Measurements from ENCODE around the gene SUMO3. TPM values are rescaled to one million over a fixed set of nuclear protein-coding genes. Genes with fewer than 3 reads are reported as not detected.

Gene SUMO3
- total RNA-seq, 5 donors from 2014 or later (not counting 1 experiment from before 2014, with no cell fraction given), result 49.1 to 77.1 (median 53.7) TPM

GRCh38 chr21:44812640-44813039 is 5.2 kb downstream of the SUMO3 start:
- Histone ChIP-seq H3K4me1 (ENCODE audit: control insufficient read depth in 1 of 2, extremely low read depth in 1 of 2, insufficient read depth in 2 of 2, low read length in 2 of 2) (peaks cover 0 to 22% of the 10 kb centered on the region in 2 experiments), H3K9me3 (no peaks in the 10 kb centered on the region), H3K27me3 (replicated peaks in 1 of 2; ENCODE audit: control insufficient read depth in 2 of 2, extremely low read depth in 1 of 2, insufficient read depth in 2 of 2, low read length in 1 of 2) (no peaks in the 10 kb centered on the region), H3K27ac (ENCODE audit: low read length) (no peak overlapping the region), H3K4me3 (ENCODE audit: control insufficient read depth in 1 of 2, extremely low read depth in 1 of 2, low read length in 1 of 2) (no peak overlapping the region), H3K36me3 (ENCODE audit: control insufficient read depth in 2 of 2, extremely low read depth in 1 of 2, insufficient read depth in 1 of 2, low read length in 1 of 2) (peaks cover 8 to 31% of the 10 kb centered on the region in 2 donors)
- peaks cover 23 to 28% (median 26%) of the 10 kb centered on the region in 3 donors for H3K4me1 Mint-ChIP-seq
- no peaks in the 10 kb centered on the region for H3K27me3 Mint-ChIP-seq
- ChIA-PET POLR2A (no interaction called here), CTCF (no interaction called here)
- peaks cover 15% of the 10 kb centered on the region for H3K36me3 Mint-ChIP-seq
- ATAC-seq (replicated peaks in 1 of 4) (no peak), DNase-seq (no peak)
- H3K27ac Mint-ChIP-seq, result no peak overlapping the region
- H3K4me3 Mint-ChIP-seq, result no peak overlapping the region
- H3K9me3 Mint-ChIP-seq, result no peaks in the 10 kb centered on the region
- WGBS (ENCODE audit: insufficient coverage), result 94% methylated on average over 11 of the region's 14 CpGs

GRCh38 chr21:44810779-44811178 is 7.1 kb downstream of the SUMO3 start:
- CTCF ChIA-PET, result no interaction called here
- Histone ChIP-seq H3K36me3 (ENCODE audit: control insufficient read depth in 2 of 2, extremely low read depth in 1 of 2, insufficient read depth in 1 of 2, low read length in 1 of 2) (peaks cover 8 to 48% of the 10 kb centered on the region in 2 donors), H3K4me1 (ENCODE audit: control insufficient read depth in 1 of 2, extremely low read depth in 1 of 2, insufficient read depth in 2 of 2, low read length in 2 of 2) (peaks cover 0 to 10% of the 10 kb centered on the region in 2 experiments), H3K27ac (ENCODE audit: low read length) (no peak overlapping the region), H3K9me3 (no peaks in the 10 kb centered on the region), H3K27me3 (replicated peaks in 1 of 2; ENCODE audit: control insufficient read depth in 2 of 2, extremely low read depth in 1 of 2, insufficient read depth in 2 of 2, low read length in 1 of 2) (no peaks in the 10 kb centered on the region), H3K4me3 (ENCODE audit: control insufficient read depth in 1 of 2, extremely low read depth in 1 of 2, low read length in 1 of 2) (no peak overlapping the region)
- DNase-seq (no peak), ATAC-seq (replicated peaks in 1 of 4) (no peak)
- POLR2A ChIA-PET, result interaction anchor here in 1 of 2 donors (0.6 kb wide), 1 partner anchor 89 kb away, joined by 6 read pairs; no protein-coding TSS in a partner anchor
- 88% methylated on average over 3 of the region's 6 CpGs for WGBS (ENCODE audit: insufficient coverage)
- Mint-ChIP-seq H3K4me1 (peaks cover 7 to 17% (median 15%) of the 10 kb centered on the region in 3 donors), H3K27me3 (no peaks in the 10 kb centered on the region), H3K4me3 (no peak overlapping the region), H3K27ac (no peak overlapping the region), H3K36me3 (peaks cover 29% of the 10 kb centered on the region), H3K9me3 (no peaks in the 10 kb centered on the region)

- no peak for DNase-seq
- CTCF ChIA-PET, result interaction anchor here in 1 of 2 donors (0.6 kb wide), 1 partner anchor 87 kb away, joined by 3 read pairs; no protein-coding TSS in a partner anchor
- no peak overlapping the region for H3K4me3 Mint-ChIP-seq
- ATAC-seq (replicated peaks in 1 of 4), result no peak
- peaks cover 0 to 14% of the 10 kb centered on the region in 2 experiments for H3K4me1 ChIP-seq (ENCODE audit: control insufficient read depth in 1 of 2, extremely low read depth in 1 of 2, insufficient read depth in 2 of 2, low read length in 2 of 2)
- H3K27ac ChIP-seq (ENCODE audit: low read length), result no peak overlapping the region
- no peaks in the 10 kb centered on the region for H3K9me3 ChIP-seq
- H3K27me3 Mint-ChIP-seq, result no peaks in the 10 kb centered on the region
- no peaks in the 10 kb centered on the region for H3K27me3 ChIP-seq (replicated peaks in 1 of 2; ENCODE audit: control insufficient read depth in 2 of 2, extremely low read depth in 1 of 2, insufficient read depth in 2 of 2, low read length in 1 of 2)
- H3K36me3 Mint-ChIP-seq, result peaks cover 36% of the 10 kb centered on the region
- WGBS (ENCODE audit: insufficient coverage), result 100% methylated on average over 3 of the region's 4 CpGs
- peaks cover 14 to 17% (median 14%) of the 10 kb centered on the region in 3 donors for H3K4me1 Mint-ChIP-seq
- POLR2A ChIA-PET, result interaction anchor here in 1 of 2 donors (0.7 kb wide), 1 partner anchor 115 kb away, joined by 4 read pairs; the partner anchor contains the start of gene ITGB2
- H3K4me3 ChIP-seq (ENCODE audit: control insufficient read depth in 1 of 2, extremely low read depth in 1 of 2, low read length in 1 of 2), result no peak overlapping the region
- no peaks in the 10 kb centered on the region for H3K9me3 Mint-ChIP-seq
- H3K27ac Mint-ChIP-seq, result no peak overlapping the region
- H3K36me3 ChIP-seq (ENCODE audit: control insufficient read depth in 2 of 2, extremely low read depth in 1 of 2, insufficient read depth in 1 of 2, low read length in 1 of 2), result peaks cover 6 to 46% of the 10 kb centered on the region in 2 donors
Measured at GRCh38 chr21:44805859-44806258, 12.0 kb downstream of the SUMO3 start.

- DNase-seq (no peak), ATAC-seq (replicated peaks in 1 of 4) (no peak)
- no peak overlapping the region for H3K4me3 Mint-ChIP-seq
- no peaks in the 10 kb centered on the region for H3K27me3 Mint-ChIP-seq
- Histone ChIP-seq H3K4me3 (ENCODE audit: control insufficient read depth in 1 of 2, extremely low read depth in 1 of 2, low read length in 1 of 2) (no peak overlapping the region), H3K36me3 (ENCODE audit: control insufficient read depth in 2 of 2, extremely low read depth in 1 of 2, insufficient read depth in 1 of 2, low read length in 1 of 2) (peaks cover 2 to 40% of the 10 kb centered on the region in 2 donors), H3K27ac (ENCODE audit: low read length) (no peak overlapping the region), H3K9me3 (no peaks in the 10 kb centered on the region), H3K27me3 (replicated peaks in 1 of 2; ENCODE audit: control insufficient read depth in 2 of 2, extremely low read depth in 1 of 2, insufficient read depth in 2 of 2, low read length in 1 of 2) (no peaks in the 10 kb centered on the region), H3K4me1 (ENCODE audit: control insufficient read depth in 1 of 2, extremely low read depth in 1 of 2, insufficient read depth in 2 of 2, low read length in 2 of 2) (peaks cover 6 to 20% of the 10 kb centered on the region in 2 experiments)
- H3K27ac Mint-ChIP-seq, result no peak overlapping the region
- ChIA-PET POLR2A (no interaction called here), CTCF (no interaction called here)
- no CpG with 5 or more reads among the region's 4 CpGs for WGBS (ENCODE audit: insufficient coverage)
- H3K9me3 Mint-ChIP-seq, result no peaks in the 10 kb centered on the region
- H3K36me3 Mint-ChIP-seq, result peaks cover 35% of the 10 kb centered on the region
- H3K4me1 Mint-ChIP-seq, result peaks cover 19 to 20% (median 19%) of the 10 kb centered on the region in 3 donors
Measured at GRCh38 chr21:44805226-44805625, 12.6 kb downstream of the SUMO3 start.

- Mint-ChIP-seq H3K4me1 (peaks cover 21 to 23% (median 23%) of the 10 kb centered on the region in 3 donors), H3K27me3 (no peaks in the 10 kb centered on the region), H3K27ac (no peak overlapping the region), H3K9me3 (no peaks in the 10 kb centered on the region), H3K4me3 (no peak overlapping the region), H3K36me3 (peaks cover 32% of the 10 kb centered on the region)
- 100% methylated on average over 5 of the region's 6 CpGs for WGBS (ENCODE audit: insufficient coverage)
- POLR2A ChIA-PET, result no interaction called here
- H3K27ac ChIP-seq (ENCODE audit: low read length), result no peak overlapping the region
- ATAC-seq (replicated peaks in 1 of 4), result no peak
- H3K36me3 ChIP-seq (ENCODE audit: control insufficient read depth in 2 of 2, extremely low read depth in 1 of 2, insufficient read depth in 1 of 2, low read length in 1 of 2), result peaks cover 0 to 35% of the 10 kb centered on the region in 2 donors
- H3K4me1 ChIP-seq (ENCODE audit: control insufficient read depth in 1 of 2, extremely low read depth in 1 of 2, insufficient read depth in 2 of 2, low read length in 2 of 2), result peaks cover 10 to 25% of the 10 kb centered on the region in 2 experiments
- CTCF ChIA-PET, result interaction anchor here in 1 of 2 donors (0.5 kb wide), 1 partner anchor 804 kb away, joined by 3 read pairs; no protein-coding TSS in a partner anchor
- DNase-seq, result no peak
- no peaks in the 10 kb centered on the region for H3K27me3 ChIP-seq (replicated peaks in 1 of 2; ENCODE audit: control insufficient read depth in 2 of 2, extremely low read depth in 1 of 2, insufficient read depth in 2 of 2, low read length in 1 of 2)
- no peak overlapping the region for H3K4me3 ChIP-seq (ENCODE audit: control insufficient read depth in 1 of 2, extremely low read depth in 1 of 2, low read length in 1 of 2)
- no peaks in the 10 kb centered on the region for H3K9me3 ChIP-seq
Measured at GRCh38 chr21:44804762-44805161, 13.1 kb downstream of the SUMO3 start.

- Mint-ChIP-seq H3K27ac (no peak overlapping the region), H3K27me3 (no peaks in the 10 kb centered on the region), H3K36me3 (peaks cover 28% of the 10 kb centered on the region), H3K4me3 (peak overlapping the region; percentile 81 to 92 (median 88)), H3K4me1 (peaks cover 32 to 34% (median 32%) of the 10 kb centered on the region in 3 donors), H3K9me3 (no peaks in the 10 kb centered on the region)
- no peak overlapping the region for H3K27ac ChIP-seq (ENCODE audit: low read length)
- ChIA-PET CTCF (no interaction called here), POLR2A (interaction anchor here in 1 of 2 donors (0.7 kb wide), 1 partner anchor 117 kb away, joined by 3 read pairs; the partner anchor contains the start of gene ITGB2)
- peaks cover 0 to 35% of the 10 kb centered on the region in 2 donors for H3K36me3 ChIP-seq (ENCODE audit: control insufficient read depth in 2 of 2, extremely low read depth in 1 of 2, insufficient read depth in 1 of 2, low read length in 1 of 2)
- peaks cover 11 to 27% of the 10 kb centered on the region in 2 experiments for H3K4me1 ChIP-seq (ENCODE audit: control insufficient read depth in 1 of 2, extremely low read depth in 1 of 2, insufficient read depth in 2 of 2, low read length in 2 of 2)
- H3K9me3 ChIP-seq, result no peaks in the 10 kb centered on the region
- 89% methylated on average over 1 of the region's 3 CpGs for WGBS (ENCODE audit: insufficient coverage)
- H3K4me3 ChIP-seq (ENCODE audit: control insufficient read depth in 1 of 2, extremely low read depth in 1 of 2, low read length in 1 of 2), result no peak overlapping the region
- DNase-seq, result no peak
- ATAC-seq (replicated peaks in 1 of 4), result no peak
- H3K27me3 ChIP-seq (replicated peaks in 1 of 2; ENCODE audit: control insufficient read depth in 2 of 2, extremely low read depth in 1 of 2, insufficient read depth in 2 of 2, low read length in 1 of 2), result no peaks in the 10 kb centered on the region
Measured at GRCh38 chr21:44803651-44804050, 14.2 kb downstream of the SUMO3 start.

All from T-cell (primary cell).